Myocyte (in vitro differentiated cells): Measurements from ENCODE around the gene IFITM10. TPM values are rescaled to one million over a fixed set of nuclear protein-coding genes. Genes with fewer than 3 reads are reported as not detected.

Experiments used
- DNase-seq: peaks from one replicate; pipeline ENCODE4 v3.0.0-alpha.2; 2012; ENCODE audit warnings: low read depth
- total RNA-seq: library from RNA; depleted of rRNA; stranded (reverse); fragments of >200 nt; gene quantifications from 2 replicates; pipeline ENCODE4 v1.2.3, GENCODE V29; 2014

Gene IFITM10
- total RNA-seq, 1 donor from 2014 or later, result 3.9 TPM

DNA sequence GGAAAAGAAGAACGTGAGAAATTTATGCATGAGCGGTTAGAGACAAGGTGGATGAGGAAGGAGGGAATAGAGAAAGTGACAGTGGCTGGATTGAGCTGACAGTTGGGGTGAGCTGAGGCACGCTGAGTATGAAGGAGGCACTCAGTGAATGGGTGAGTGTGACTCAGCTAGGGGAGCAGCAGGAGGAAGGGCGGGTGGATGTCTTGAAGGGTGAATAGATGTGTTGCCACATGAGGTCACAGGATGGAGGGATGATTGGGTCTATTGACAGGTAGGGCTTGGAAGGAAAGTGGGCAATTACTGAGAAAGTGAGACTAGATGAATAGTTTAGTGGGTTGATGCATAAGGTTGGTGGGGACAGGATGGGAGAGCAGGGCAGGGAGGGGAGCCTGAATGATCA is 8.0 kb downstream of the IFITM10 start:
- DNase-seq, result no peak

DNA sequence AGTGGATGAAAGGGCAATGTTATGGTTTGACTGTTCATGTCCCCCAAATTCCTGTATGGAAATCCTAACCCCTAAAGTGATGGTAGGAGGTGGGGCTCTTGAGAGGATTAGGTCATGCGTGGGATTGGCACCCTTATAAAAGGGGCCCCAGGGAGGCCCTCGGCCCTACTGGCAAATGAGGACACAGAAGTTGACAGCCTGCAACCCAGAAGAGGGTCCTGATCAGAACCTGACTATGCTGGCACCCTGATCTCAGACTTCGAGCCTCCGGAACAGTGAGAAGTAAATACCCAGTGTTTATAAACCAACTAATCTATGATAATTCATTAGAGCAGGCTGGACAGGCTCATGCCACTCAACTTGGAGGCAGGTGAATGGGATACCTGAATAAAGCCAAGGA is 8.7 kb downstream of the IFITM10 start:
- no peak for DNase-seq

DNA sequence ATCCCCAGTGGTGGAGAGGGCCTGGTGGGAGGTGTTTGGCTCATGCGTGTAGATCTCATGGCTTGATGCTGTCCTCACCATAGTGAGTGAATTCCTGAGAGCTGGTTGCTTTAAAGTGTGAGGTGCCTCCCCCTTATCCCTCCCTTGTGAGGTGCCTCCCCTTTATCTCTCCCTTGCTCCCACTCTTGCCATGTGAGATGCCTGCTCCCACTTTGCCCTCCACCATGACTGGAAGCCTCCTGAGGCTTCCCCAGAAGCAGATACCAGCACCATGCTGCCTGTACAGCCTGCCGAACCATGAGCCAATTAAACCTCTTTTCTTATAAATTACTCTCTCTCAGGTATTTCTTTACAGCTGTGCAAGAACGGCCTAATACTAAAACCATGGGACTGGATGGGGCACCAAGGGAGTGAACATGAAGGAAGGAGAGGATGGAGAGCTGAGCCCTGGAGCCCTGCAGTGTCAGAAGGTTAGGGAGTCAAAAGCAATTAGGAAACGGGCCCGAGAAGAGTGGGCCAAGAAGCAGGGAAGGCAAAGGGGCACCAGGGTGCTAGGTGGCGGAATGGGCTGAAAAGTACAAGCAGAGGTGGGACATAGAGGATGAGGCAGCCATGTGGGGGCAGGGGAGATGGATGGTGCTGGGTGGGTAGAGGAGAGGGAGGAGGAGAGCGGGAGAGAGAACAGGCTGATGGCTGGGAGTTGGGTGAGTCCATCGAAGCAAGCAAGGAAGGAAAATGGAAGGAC is 9.4 kb downstream of the IFITM10 start:
- no peak for DNase-seq

DNA sequence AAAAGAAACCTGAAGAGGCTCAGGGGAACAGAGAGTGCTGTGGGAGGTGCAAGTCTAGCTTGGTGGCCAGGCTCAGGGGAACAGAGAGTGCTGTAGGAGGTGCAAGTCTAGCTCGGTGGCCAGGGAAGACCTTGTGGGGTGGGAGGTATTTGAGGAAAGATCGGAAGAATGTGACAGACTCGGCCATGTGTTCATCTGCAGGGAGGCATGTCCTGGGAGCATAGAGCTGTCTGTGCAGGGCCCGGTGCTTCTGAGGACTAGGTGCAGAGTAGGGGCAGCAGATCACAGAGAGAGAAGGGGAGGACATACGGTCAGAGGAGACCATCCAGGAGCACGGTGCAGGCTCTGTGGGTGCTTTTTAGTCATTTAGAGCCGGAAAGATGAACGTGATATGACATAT is 10.8 kb downstream of the IFITM10 start:
- no peak for DNase-seq

DNA sequence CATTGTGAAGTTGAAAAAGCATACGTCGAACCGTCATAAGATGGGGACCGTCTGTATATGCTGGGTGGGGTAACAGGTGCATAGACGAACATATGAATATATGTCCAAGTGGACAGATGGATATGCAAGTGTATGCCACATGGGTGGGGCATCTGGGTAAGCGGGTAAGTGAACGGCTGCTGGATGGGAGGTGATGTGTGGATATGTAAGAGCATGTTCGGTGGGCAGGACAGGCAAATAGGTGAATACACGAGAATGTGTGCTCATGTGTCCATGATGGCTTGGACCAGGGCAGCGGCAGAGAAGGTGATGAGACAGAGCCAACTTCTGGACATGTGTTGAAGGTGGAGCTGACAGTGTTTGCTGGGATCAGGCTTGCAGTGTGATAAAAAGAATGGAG is 12.0 kb downstream of the IFITM10 start:
- no peak for DNase-seq

DNA sequence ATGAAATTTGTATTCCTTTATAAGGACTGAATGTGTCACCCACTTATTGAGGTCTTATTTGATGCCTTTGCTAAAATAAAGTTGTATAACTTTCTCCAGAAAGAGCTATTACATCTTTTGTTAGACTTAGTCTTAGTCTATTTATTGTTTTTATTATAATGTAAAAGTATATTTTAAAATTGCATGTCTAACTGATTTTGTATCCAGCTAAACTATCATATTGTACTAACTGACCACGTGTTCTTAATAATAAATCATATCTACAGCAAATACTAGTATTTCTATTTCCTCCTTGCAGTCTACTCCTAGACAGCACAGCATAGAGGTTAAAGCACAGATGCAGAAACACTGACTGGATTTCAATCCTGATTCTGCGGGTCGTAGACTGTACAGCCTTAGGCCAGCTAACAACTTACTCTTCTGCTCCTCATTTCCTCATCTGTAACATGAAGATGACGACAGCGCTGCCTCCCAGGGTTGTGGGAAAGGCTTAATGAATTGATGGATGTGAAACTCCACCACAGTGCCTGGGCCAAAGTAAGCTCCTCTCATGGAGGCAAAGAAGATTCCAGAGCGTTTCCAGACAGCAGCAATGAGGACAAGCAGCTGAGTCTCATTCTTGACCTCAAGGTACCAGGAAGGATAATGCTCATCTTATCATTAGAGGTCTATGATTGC is 13.2 kb downstream of the IFITM10 start:
- no peak for DNase-seq

DNA sequence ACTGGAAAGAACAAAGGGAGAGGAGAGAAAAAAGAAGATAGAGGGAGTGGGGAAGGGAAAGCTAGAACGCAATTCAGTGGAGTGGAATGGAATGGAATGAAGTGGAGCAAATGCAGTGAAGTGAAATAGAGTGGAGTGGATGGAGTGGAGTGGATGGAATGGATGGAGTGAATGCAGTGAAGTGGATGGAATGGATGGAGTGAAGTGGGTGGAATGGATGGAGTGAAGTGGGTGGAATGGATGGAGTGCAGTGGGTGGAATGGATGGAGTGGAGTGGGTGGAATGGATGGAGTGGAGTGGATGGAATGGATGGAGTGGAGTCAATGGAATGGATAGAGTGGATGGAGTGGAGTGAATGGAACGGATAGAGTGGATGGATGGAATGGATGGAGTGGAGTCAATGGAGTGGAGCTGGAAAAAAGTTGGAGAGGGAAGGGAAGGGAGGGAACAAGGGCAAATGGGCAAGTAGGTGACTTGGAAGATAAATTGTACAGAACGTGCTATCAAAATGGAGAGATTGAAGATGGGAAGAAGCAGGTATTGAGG is 13.9 kb downstream of the IFITM10 start:
- no peak for DNase-seq

DNA sequence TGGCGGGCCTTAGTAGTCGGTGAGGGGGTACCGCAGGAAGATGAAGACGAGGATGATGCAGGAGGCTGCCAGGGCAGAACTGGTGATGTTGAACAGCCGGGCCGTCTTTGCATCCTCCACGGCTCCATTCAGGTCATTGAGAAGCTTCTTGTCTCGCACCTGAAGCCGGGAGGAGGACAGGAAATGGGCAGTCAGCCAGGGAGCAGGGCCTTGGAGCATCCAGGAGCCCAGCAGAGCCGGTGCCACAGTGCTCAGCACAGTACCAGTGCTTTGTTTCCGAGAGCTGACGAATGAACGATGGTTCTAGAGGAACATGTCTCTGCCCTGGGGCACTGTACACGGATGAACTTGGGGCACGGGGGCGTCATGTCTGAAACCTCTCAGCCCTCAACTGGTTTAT is 15.1 kb downstream of the IFITM10 start:
- DNase-seq, result no peak

DNA sequence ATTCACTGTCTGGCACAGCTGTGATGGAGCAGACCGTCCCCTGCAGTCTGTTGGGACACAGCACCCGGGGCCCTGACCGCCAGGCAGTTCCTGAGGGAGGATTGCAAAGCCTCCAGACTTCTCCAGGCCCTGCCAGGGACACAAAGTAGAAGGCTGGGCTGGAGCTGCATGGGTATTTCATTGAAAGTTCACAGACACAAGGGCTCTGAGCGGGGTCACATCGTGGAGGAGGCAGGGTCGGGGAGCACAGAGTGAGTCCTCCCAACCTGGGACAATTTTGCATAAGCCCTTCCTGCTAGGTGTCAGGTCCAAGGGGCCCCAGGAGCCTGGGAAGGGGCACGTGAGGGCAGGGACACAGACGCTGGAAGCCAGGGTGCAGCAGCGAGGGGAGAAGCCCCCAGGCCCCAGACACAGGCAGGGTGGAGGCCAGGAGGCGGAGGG is 15.7 kb downstream of the IFITM10 start:
- DNase-seq, result no peak

DNA sequence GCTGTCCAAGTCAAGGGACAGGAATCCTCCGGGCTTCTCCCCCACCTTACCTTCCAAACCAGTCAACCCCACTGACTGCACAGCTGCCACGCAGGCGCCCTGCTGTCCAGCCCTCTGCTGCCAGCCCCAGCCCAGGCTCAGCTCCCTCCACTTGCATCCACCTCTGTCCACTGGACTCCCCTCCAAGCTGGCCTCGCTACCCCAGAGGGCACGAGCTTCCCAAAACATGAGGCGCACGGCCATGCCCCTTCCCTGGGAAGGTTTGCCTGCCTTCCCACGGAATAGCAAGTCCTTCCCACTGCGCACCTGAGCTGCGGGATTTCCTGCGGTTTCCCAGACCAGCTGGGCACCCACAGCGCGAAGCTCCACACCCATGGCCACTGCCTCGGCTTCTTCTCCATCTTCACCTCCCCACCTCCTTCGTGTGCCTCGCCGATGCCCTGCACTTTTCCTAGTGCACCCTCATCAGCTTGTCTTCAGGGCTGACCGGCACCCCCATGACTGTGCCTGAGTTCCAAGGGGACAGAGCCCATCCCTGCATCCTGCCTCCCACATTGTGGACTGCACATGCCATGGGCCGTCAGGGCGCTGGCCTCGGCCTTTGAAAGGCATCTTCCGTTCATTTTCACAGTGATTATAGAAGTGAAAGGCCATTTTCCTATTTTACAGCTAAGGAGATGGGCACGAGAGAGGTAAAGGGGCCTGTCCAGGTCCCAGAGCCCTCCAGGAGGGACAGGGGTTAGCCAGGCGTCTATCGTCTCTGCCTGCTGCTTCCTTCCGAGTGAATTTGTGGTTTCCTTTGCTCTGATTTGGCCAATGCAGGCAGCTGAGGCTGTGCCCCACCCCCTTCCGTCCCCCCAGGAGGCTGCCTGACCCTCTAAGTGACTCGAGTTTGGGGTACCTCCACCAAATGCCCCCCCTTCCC is 16.4 kb downstream of the IFITM10 start:
- no peak for DNase-seq

DNA sequence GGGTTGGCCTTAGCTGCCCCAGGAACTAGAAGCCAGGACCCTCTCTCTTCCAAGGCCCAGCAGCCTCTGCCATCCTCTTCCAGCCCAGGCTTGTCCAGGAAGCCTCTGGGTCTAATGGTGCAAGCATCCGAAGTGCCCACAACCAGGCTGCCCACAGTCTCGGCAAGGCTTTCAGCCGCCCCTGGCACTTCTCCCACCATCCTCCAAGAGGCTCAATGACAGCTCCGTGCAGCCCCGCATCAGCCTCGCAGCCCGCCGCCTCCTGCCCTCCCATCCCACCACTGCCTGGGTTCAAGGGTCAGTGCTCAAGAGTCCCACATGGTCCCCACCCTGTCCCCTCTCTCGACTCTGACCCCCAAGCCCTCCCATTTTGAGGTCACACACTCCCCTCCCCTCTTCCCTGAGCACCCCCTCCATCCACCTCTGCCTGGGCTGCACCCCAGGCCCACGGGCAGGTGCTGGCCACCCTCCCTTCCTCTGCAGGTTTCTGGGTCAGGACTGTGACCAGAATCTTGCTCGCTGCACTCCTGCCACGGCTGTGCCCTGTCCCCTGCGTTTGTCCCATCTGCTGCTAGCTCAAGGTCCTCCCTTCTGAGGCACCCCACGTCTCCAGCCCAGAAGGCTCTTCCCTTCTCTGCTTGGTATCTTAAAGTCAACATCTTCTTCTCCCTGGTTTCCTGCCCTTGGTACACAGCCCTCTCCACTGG is 17.2 kb downstream of the IFITM10 start:
- no peak for DNase-seq

DNA sequence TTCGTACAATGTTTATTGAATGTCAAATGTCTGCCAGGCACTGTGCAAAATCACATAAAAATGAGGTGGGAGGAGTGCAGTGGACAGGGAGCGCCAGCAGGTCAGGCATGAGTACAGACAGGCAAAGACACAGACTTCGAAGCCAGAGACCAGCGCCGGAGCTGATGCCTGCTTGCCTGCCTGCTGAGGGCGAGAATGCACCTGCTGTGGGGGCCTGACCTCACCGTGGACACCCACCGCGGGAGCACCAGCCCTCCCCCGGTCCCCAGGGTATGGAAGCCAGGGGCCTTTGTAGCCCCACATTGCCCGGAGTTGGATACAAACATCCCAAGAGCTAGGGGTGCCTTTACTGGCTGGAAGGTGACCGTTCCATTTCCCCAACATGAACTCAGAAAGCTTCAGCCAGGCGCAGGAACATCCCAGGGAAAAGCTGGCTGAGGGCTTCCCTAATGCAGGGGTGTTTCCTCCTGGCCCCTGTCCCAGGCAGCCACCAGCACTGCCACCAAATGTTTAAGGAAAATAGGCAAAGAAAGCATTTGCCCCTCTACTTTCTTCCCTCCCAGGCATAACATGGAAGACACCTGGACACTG is 17.9 kb downstream of the IFITM10 start:
- DNase-seq, result no peak

DNA sequence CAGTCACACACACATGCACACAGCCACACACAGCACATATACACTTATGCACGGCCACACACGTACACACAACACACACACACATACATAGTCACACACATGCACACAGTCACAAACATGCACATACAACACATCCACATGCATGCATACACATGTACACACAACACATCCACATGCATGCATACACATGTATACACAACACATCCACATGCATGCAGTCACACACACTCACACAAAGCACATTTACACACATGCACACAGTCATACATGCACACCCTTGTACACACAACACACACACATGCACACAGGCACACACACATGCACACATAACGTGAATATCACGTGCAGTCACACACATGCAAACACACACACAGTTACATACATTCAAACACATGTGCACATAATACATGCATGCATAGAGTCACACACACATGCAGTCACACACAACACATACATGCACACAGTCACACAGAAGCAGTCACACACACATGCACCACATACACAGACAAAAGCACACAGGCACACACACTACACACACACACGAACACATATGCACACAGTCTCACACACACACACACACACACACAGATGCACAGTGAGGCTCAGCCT is 18.8 kb downstream of the IFITM10 start:
- no peak for DNase-seq

DNA sequence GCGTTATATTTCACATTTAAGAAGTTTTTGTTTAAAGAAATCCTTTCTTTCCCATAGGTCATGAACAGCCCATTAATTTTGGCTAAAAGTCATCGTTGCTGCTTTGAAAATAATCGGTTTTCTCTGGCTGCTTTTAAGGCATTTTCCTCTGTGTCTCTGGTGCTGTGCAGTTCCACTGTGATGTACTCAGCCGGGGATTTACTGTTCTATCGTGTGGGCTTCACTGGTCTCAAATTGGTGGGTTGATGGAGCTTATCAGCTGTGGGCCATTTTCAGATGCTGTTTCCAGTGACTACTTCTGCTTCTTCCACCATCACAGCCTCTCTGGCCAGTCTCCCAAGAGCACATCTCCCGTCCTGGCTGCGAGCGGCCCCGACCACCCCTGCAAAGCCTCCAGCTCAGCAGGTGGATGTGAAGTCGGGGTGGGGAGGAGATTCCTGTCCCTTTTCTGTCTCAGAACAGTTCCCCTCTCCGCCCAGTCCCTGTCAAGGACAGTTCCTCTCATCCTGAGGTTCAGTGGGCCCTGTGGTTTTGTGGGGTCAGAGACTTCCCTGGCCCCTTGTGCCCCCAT is 20.3 kb downstream of the IFITM10 start:
- DNase-seq, result no peak

DNA sequence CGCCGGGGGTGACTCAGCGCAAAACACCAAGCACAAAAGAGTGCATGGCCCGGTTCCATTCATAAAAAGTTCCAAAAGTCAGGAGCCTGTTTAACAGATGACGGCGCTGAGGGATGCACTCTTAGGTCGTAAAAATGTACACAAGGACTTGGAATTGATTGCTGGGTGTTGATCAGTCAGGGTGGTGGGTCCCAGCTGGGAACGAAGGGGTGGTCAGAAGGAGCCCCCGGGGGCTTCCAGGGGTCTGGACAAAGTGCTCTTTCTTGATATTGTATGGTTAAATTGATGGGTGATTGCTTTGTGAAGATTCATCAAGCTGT is 20.7 kb downstream of the IFITM10 start:
- DNase-seq, result no peak

DNA sequence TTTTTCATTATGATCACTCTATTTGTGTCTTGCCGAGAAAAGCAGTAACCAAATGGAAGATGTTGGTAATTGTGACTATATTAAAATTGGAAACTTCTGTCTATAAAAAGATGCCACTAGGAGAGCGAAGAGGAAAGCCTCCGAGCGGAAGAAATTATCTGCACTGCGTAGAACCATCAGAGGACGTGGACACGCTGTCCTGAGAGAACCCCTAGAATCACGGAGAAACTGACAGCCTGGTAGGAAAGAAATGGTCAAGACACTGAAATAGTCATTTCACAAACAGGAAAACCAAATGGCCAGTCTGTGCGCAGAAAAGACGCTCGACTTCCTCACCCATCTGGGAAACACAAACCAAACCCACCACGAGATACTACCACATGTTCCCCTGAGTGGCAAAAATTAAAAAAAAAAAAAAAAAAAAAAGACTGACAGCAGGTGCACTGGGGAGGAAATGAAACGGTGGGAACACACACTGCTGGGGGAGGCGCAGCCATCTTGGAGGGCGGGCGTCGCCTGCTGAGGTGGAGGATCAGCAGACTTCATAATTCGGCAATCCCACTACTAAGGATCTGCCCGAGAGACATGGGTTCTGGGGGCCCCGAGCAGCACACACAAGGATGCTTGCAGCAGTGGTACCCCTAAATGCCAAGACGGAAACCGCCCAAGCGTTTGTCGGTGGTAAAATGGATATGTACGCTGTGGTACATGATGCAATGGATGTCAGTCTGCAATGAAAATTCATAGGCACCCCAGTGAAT is 21.3 kb downstream of the IFITM10 start:
- no peak for DNase-seq

DNA sequence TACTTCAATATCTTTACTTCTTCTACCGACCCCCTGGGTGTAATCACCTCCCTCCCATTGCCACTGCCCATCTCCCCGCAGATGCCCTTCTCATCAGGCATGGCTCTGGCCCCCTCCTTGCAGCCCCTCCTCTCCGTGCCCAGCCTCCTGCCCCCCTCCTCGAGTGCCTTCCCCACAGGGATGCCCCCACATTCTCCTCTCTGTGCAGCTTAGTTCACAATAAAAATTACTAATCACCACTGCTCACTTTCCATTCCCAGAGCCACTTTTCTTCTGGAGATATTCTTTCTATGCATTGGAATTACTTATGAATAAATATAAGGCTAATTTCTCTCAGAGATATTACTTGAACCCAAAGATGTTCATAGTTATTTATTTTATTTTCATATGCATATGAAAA is 22.1 kb downstream of the IFITM10 start:
- DNase-seq, result no peak

DNA sequence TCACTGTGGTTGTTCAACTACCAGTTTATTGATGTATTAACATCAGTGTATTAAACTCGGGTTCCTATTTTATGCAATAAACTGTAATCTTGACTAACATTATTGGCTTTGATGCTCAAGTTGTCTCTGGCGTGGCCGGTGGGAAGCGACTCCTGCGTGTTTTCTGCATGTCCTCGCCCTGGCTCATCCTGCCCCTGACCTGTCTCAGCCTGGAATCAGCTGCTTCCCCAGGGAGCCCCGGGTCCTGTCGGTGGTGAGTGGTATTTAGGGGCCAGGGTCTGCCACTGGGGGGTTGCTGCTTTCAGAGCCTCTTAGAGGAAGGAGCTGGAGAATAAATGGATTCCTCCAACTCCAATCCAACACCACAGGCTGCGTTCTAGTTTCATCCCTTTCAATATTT is 22.5 kb downstream of the IFITM10 start:
- no peak for DNase-seq

DNA sequence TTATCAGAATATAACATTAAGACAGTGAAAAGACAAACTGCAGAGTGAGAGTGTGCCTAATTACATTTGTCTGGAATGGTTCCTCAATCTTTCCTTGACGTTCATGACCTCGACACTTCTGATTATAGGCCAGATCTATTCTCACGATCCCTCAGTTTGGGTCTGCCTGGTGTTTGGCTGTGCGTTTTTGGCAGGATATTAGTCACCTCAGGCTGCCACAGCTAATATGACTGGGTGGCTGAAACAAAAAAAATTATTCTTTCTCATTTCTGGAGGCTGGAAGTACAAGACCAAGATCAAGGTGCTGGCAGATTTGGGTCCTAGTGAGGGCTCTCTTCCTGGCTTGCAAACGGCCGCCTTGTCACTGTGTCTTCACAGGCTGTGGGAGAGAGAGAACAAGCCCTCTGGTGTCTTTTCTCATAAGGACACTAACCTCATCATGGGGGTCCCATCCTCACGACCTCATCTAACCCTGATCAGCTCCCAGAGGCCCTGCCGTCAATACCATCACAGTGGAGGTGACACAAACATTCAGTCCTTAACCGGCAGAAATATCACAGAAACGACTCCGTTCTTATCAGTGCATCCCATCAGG is 23.2 kb downstream of the IFITM10 start:
- DNase-seq, result no peak
